Prostate gland (tissue), 2 donors: Measurements from ENCODE around the gene SHANK3. TPM values are rescaled to one million over a fixed set of nuclear protein-coding genes. Genes with fewer than 3 reads are reported as not detected.
"Not testable (repeated sequence)": the region's sequence is repeated elsewhere in the genome, so short reads cannot be mapped to it uniquely, and the experiment has no call there.

Source experiments
- DNase-seq: peaks from one replicate; pipeline ENCODE4 v3.0.0-alpha.2; 2019; ENCODE audit warnings: low spot score
- H3K27ac ChIP-seq, 2 donors: fragments of 200-600 bp; sonication (generic); 2 replicates each; pipeline ENCODE4 v1.5.1; 2017 to 2019
- H3K27me3 ChIP-seq: fragments of 200-600 bp; sonication (generic); replicated peaks from 2 replicates; pipeline ENCODE4 v1.5.1; 2019; ENCODE audit not compliant: insufficient read depth
- H3K36me3 ChIP-seq, 2 donors: fragments of 200-600 bp; sonication (generic); 1 replicate in 1 of 2; 2 replicates in 1 of 2; pipeline versions ENCODE4 v1.5.1 to v1.8.1; 2017 to 2019
- H3K4me1 ChIP-seq: fragments of 200-600 bp; sonication (generic); replicated peaks from 2 replicates; pipeline ENCODE4 v1.5.1; 2019
- H3K4me3 ChIP-seq, 2 donors: fragments of 200-600 bp; sonication (generic); 2 replicates each; pipeline ENCODE4 v1.5.1; 2017 to 2019
- H3K9me3 ChIP-seq: fragments of 200-600 bp; sonication (generic); 2 replicates; pipeline ENCODE4 v1.5.1; 2017
- CTCF ChIP-seq, 4 experiments: fragments of 200-600 bp in 2 of 4; fragments of 450-650 bp in 2 of 4; sonication (generic) in 2 of 4; IDR thresholded peaks; 1 replicate in 3 of 4; 2 replicates in 1 of 4; pipeline ENCODE4 v1.5.1; 2016 to 2019; ENCODE audit warnings: antibody characterized with exemption in 4 of 4, mild to moderate bottlenecking in 2 of 4, moderate library complexity in 2 of 4
- POLR2A ChIP-seq: fragments of 450-650 bp; IDR thresholded peaks from one replicate; pipeline ENCODE4 v1.6.1; 2016; ENCODE audit warnings: antibody characterized with exemption, mild to moderate bottlenecking
- POLR2AphosphoS5 ChIP-seq: sonication (generic); formaldehyde crosslinking; IDR thresholded peaks from one replicate; pipeline ENCODE4 v1.6.1; 2017; ENCODE audit warnings: antibody characterized with exemption
- WGBS: methylation state at CpG from one replicate; pipeline ENCODE4 v1.1.5; 2018; 5-methylcytosine and 5-hydroxymethylcytosine counted together
- intact Hi-C: fragments of 100-400 bp; cut with DNase I; formaldehyde crosslinking; loops from one replicate; pipeline ENCODE4 v1.14.2; 2022
- total RNA-seq, 2 donors: library from RNA; depleted of rRNA; stranded (reverse); fragments of >200 nt; gene quantifications; one replicate each; pipeline ENCODE4 v1.1.0, GENCODE V29; 2016

The SHANK3 gene
- total RNA-seq, 2 donors from 2014 or later = 9.1 to 18.3 TPM

- peak in 1 of 4 experiments; percentile 13 for TF ChIP-seq CTCF (IDR thresholded peaks at IDR 0.05)
- TF ChIP-seq POLR2A = no peak
- no peak for TF ChIP-seq POLR2AphosphoS5
- 23% methylated on average over 17 of the region's 17 CpGs for WGBS
- no peaks in the 10 kb centered on the region for H3K36me3 ChIP-seq
- no peak overlapping the region for H3K4me3 ChIP-seq
- no peaks in the 10 kb centered on the region for H3K4me1 ChIP-seq
- no peaks in the 10 kb centered on the region for H3K9me3 ChIP-seq
- no peaks in the 10 kb centered on the region for H3K27me3 ChIP-seq
- intact Hi-C loops = no loop called here
- H3K27ac ChIP-seq = no peak overlapping the region
- no peak for DNase-seq
Observed at GRCh38 chr22:50641696-50642607, 30.7 kb upstream of the SHANK3 start.

DNA sequence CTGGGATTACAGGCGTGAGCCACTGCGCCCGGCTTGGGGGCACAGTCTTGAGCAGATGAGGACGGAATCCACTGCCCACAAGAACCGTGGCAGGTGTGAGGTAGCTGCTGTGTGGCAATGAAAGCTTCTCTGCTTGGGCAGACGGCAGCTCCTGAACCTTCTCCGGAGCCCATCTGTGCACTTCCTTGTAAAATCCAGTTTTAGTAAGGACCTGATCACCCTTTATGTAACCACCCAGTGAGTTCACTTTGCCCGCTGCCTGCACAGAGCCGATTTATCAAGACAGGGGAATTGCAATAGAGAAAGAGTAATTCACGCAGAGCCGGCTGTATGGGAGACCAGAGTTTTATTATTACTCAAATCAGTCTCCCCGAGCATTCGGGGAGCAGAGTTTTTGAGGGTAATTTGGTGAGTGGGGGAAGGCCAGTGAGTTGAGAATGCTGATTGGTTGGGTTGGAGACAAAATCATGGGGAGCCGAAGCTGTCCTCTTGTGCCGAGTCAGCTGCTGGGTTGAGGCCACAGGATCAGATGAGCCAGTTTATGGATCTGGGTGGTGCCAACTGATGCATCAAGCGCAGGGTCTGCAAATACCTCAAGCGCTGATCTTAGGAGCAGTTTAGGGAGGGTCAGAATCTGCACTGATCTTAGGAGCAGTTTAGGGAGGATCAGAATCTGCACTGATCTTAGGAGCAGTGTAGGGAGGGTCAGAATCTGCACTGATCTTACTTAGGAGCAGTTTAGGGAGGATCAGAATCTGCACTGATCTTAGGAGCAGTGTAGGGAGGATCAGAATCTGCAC is 29.4 kb upstream of the SHANK3 start:
- intact Hi-C loops, H3K36me3 ChIP-seq, H3K4me3 ChIP-seq, H3K4me1 ChIP-seq, H3K9me3 ChIP-seq, DNase-seq, H3K27me3 ChIP-seq, H3K27ac ChIP-seq: not testable (repeated sequence)
- WGBS = 90% methylated on average over 17 of the region's 17 CpGs

GRCh38 chr22:50643821-50644101 is 28.9 kb upstream of the SHANK3 start:
- H3K9me3 ChIP-seq, H3K27me3 ChIP-seq, H3K27ac ChIP-seq, H3K4me1 ChIP-seq, H3K4me3 ChIP-seq, H3K36me3 ChIP-seq, intact Hi-C loops, DNase-seq: not testable (repeated sequence)
- 75% methylated on average over 3 of the region's 3 CpGs for WGBS

DNA sequence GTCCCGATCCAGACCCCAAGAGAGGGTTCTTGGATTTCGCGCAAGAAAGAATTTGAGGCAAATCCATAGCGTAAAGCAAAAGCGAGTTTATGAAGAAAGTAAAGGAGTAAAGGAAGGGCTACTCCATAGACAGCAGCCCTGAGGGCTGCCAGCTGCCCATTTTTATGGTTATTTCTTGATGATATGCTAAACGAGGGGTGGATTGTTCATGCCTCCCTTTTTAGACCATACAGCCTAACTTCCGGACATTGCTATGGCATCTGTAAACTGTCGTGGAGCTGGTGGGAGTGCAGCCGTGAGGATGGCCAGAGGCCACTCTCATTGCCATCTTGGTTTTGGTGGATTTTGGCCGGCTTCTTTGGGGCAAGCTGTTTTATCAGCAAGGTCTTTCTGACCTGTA is 19.4 kb upstream of the SHANK3 start:
- Histone ChIP-seq H3K27me3 (no peaks in the 10 kb centered on the region), H3K9me3 (no peaks in the 10 kb centered on the region), H3K4me3 (no peak overlapping the region), H3K36me3 (no peaks in the 10 kb centered on the region), H3K4me1 (no peaks in the 10 kb centered on the region), H3K27ac (no peak overlapping the region)
- WGBS = 85% methylated on average over 10 of the region's 10 CpGs
- DNase-seq = no peak
- intact Hi-C loops = no loop called here
- no peak for TF ChIP-seq POLR2AphosphoS5
- no peak for TF ChIP-seq CTCF (IDR thresholded peaks at IDR 0.05)
- TF ChIP-seq POLR2A = no peak

DNA sequence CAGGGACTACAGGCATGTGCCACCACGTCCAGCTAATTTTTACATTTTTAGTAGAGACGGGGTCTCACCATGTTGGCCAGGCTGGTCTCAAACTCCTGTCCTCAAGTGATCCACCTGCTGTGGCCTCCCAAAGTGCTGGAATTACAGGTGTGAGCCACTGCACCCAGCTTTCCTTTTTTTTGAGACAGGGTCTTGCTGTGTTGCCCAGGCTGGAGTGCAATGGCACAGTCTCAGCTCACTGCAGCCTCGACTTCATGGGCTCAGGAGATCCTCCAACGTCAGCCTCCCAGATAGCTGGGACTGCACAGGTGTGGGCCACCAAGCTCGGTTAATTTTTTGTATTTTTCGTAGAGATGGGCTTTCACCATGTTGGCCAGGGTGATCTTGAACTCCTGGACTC is 18.0 kb upstream of the SHANK3 start:
- DNase-seq, intact Hi-C loops, H3K9me3 ChIP-seq, H3K4me1 ChIP-seq, H3K27ac ChIP-seq, H3K36me3 ChIP-seq, H3K27me3 ChIP-seq, H3K4me3 ChIP-seq: not testable (repeated sequence)
- 90% methylated on average over 6 of the region's 6 CpGs for WGBS

DNA sequence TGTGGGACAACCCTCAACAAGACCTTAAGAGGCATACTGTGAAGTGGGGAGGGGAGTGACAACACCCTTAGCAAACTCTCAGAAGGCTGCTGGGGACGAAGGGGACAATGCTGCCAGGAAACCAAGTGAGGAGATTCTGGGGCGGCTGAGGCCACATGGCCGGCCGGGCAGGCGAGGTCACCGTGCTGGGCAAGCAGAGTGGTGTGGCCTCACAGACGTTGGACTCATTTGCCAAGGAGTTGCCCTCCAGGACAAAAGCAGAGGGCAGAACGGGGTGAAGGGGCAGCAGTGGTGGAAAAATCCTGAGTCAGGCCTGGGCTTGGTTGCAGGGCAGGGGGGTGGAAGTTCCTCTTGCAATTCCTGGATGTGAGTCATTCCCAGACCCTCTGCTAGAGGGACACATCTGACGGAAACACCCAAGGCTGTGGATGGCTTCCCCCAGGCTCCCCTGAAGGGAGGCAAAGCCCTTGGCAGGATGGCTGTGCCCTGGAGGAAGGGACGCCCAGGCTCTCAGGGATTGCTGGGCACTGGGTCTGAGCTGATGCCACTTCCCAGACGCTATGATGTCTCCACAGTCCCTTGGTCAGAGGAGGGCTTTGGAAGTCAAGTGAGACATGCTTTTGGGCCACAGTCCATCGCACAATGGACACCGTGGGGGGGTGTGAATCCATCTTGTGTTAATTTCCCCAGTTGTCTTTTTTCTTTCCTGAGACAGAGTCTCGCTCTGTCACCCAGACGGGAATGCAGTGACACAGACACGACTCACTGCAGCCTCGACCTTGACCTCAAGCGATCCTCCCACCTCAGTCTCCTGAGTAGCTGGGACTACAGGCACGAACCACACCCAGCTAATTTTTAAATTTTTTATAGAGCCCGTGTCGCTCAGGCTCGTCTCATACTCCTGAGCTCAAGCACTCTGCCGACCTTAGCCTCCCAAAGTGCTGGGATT is 16.2 kb upstream of the SHANK3 start:
- Histone ChIP-seq H3K4me3 (no peak overlapping the region), H3K9me3 (no peaks in the 10 kb centered on the region), H3K27ac (no peak overlapping the region), H3K4me1 (no peaks in the 10 kb centered on the region), H3K27me3 (no peaks in the 10 kb centered on the region), H3K36me3 (no peaks in the 10 kb centered on the region)
- 64% methylated on average over 23 of the region's 23 CpGs for WGBS
- DNase-seq = no peak
- no peak for TF ChIP-seq POLR2A
- no peak for TF ChIP-seq CTCF (IDR thresholded peaks at IDR 0.05)
- TF ChIP-seq POLR2AphosphoS5 = no peak
- intact Hi-C loops = no loop called here
